ENCODE measurements around the gene PBXIP1. TPM values are rescaled to one million over a fixed set of nuclear protein-coding genes. Genes with fewer than 3 reads are reported as not detected.
"Not testable (repeated sequence)": the region's sequence is repeated elsewhere in the genome, so short reads cannot be mapped to it uniquely, and the experiment has no call there.

The PBXIP1 gene
- total RNA-seq, 2 experiments from 2014 or later, result 23.8 to 37.7 TPM

DNA sequence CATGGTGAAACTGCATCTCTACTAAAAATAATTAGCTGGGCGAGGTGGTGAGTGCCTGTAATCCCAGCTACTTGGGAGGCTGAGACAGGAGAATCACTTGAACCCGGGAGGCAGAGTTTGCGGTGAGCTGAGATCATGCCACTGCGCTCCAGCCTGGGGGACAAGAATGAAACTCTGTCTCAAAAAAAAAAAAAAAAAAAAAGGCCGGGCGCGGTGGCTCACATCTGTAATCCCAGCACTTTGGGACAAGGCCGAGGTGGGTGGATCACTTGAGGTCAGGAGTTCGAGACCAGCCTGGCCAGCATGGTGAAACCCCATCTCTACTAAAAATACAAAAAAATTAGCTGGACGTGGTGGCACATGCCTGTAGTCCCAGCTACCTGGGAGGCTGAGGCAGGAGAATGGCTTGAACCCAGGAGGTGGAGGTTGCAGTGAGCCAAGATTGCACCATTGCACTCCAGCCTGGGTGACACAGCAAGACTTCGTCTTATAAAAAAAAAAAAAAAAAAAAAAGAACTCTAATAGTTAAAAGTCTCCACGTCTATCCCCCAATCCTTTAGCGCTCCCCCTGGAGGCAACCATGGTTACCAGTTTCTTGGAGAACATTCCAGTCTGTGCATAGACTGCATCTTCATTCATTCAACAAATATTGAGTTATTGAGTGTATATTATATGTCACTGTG is 39.5 kb upstream of the PBXIP1 start:
- POLR2A ChIA-PET, result interaction anchor here (0.5 to 1.7 kb wide), 8 partner anchors 11 to 1168 kb away, joined by 3 to 16 read pairs (median 4); partner anchors contain the start of gene FLAD1
- H2AFZ ChIP-seq (ENCODE audit: low read length); H3K4me2 ChIP-seq (ENCODE audit: low read length); H3K27ac ChIP-seq (ENCODE audit: low read depth, low read length, poor library complexity, severe bottlenecking); BruUV-seq (replicated peaks); H3K4me3 ChIP-seq (ENCODE audit: low read depth, low read length, poor library complexity, severe bottlenecking); intact Hi-C loops (cut with micrococcal nuclease; ENCODE audit: unreplicated experiment); H3K9me3 ChIP-seq (ENCODE audit: low read length); H3K9me2 ChIP-seq (ENCODE audit: insufficient read depth, low read length); H3K36me3 ChIP-seq (ENCODE audit: insufficient read depth, low read length); CTCF ChIA-PET (ENCODE audit: unreplicated experiment); H4K20me1 ChIP-seq (ENCODE audit: insufficient read depth, low read length); H3K79me2 ChIP-seq (ENCODE audit: insufficient read depth, low read depth, low read length): not testable (repeated sequence)
- TF ChIP-seq, protein P1, sequence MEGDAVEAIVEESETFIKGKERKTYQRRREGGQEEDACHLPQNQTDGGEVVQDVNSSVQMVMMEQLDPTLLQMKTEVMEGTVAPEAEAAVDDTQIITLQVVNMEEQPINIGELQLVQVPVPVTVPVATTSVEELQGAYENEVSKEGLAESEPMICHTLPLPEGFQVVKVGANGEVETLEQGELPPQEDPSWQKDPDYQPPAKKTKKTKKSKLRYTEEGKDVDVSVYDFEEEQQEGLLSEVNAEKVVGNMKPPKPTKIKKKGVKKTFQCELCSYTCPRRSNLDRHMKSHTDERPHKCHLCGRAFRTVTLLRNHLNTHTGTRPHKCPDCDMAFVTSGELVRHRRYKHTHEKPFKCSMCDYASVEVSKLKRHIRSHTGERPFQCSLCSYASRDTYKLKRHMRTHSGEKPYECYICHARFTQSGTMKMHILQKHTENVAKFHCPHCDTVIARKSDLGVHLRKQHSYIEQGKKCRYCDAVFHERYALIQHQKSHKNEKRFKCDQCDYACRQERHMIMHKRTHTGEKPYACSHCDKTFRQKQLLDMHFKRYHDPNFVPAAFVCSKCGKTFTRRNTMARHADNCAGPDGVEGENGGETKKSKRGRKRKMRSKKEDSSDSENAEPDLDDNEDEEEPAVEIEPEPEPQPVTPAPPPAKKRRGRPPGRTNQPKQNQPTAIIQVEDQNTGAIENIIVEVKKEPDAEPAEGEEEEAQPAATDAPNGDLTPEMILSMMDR (conservative IDR thresholded peaks at IDR 0.05; ENCODE audit: low read length), result peak; percentile 63
- H3K4me1 ChIP-seq (ENCODE audit: insufficient read depth, low read length, poor library complexity, severe bottlenecking), result peaks cover 49% of the 10 kb centered on the region
- peak; percentile 48 for DNase-seq (ENCODE audit: low spot score)

DNA sequence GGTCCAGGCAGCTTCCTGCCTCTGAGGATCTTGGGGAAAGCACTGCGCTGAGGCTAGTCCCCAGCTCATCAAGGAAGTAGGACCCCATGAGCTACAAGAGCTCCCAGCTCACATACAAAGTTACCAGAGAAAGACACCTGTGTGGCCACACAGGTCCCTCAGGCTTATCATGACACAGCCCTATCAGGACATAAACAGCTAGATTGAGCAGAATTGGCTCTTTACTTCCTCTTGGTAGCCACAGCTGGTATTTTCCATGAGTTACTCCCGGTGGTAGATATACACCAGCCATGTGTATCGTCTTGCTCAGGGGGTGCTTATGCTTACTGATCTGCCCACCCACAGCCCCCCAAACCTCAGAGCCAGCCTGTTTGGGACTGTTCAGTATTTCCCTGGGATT is 38.7 kb upstream of the PBXIP1 start:
- Histone ChIP-seq H2AFZ (ENCODE audit: low read length) (no peak overlapping the region), H4K20me1 (ENCODE audit: insufficient read depth, low read length) (no peaks in the 10 kb centered on the region), H3K79me2 (ENCODE audit: insufficient read depth, low read depth, low read length) (peaks cover 3% of the 10 kb centered on the region; the same call in 1 of the 2 replicates), H3K9me2 (ENCODE audit: insufficient read depth, low read length) (no peaks in the 10 kb centered on the region), H3K36me3 (ENCODE audit: insufficient read depth, low read length) (peaks cover 18% of the 10 kb centered on the region), H3K27ac (ENCODE audit: low read depth, low read length, poor library complexity, severe bottlenecking) (peak overlapping the region; percentile 20), H3K4me3 (ENCODE audit: low read depth, low read length, poor library complexity, severe bottlenecking) (no peak overlapping the region), H3K9me3 (ENCODE audit: low read length) (no peaks in the 10 kb centered on the region), H3K4me1 (ENCODE audit: insufficient read depth, low read length, poor library complexity, severe bottlenecking) (peaks cover 41% of the 10 kb centered on the region), H3K4me2 (ENCODE audit: low read length) (peak overlapping the region; percentile 9; the same call in 1 of the 2 replicates)
- ChIA-PET POLR2A (interaction anchor here (0.6 to 1.7 kb wide), 5 partner anchors 11 to 881 kb away, joined by 3 to 16 read pairs (median 4); partner anchors contain the start of genes FLAD1 and PBXIP1), CTCF (ENCODE audit: unreplicated experiment) (interaction anchor here (0.5 kb wide), 1 partner anchor 65 kb away, joined by 6 read pairs; no protein-coding TSS in a partner anchor)
- peak; percentile 42 for DNase-seq (ENCODE audit: low spot score)
- intact Hi-C loops (cut with micrococcal nuclease; ENCODE audit: unreplicated experiment), result no loop called here
- no TSS peak for BruUV-seq (replicated peaks)
- no peak for TF ChIP-seq EZH2phosphoT487 (IDR thresholded peaks at IDR 0.05; ENCODE audit: borderline replicate concordance, low read depth, low read length)
- TF ChIP-seq, protein P1 (conservative IDR thresholded peaks at IDR 0.05; ENCODE audit: low read length), result no peak

DNA sequence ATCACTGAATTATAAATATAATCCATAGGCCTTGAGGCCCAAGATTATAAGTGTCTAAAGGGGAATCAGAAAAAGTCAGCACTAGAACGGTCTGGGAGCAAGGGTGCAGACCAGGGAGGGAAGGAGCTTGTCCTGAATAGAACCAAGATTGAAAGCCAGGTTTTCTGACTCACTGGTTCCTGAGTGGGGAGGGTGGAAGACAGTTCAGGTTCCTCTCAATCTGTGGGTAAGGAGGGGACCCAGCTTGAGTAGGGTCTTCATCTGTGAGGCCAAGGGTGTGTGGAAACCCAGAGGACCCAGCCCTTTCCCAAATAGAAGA is 38.3 kb upstream of the PBXIP1 start:
- H3K4me3 ChIP-seq (ENCODE audit: low read depth, low read length, poor library complexity, severe bottlenecking), result no peak overlapping the region
- no peaks in the 10 kb centered on the region for H4K20me1 ChIP-seq (ENCODE audit: insufficient read depth, low read length)
- CTCF ChIA-PET (ENCODE audit: unreplicated experiment), result interaction anchor here (0.5 kb wide), 1 partner anchor 65 kb away, joined by 6 read pairs; no protein-coding TSS in a partner anchor
- H3K36me3 ChIP-seq (ENCODE audit: insufficient read depth, low read length), result peaks cover 22% of the 10 kb centered on the region
- no peaks in the 10 kb centered on the region for H3K9me3 ChIP-seq (ENCODE audit: low read length)
- no TSS peak for BruUV-seq (replicated peaks)
- DNase-seq (ENCODE audit: low spot score), result no peak
- H3K79me2 ChIP-seq (ENCODE audit: insufficient read depth, low read depth, low read length), result peaks cover 4% of the 10 kb centered on the region; the same call in 1 of the 2 replicates
- H3K27ac ChIP-seq (ENCODE audit: low read depth, low read length, poor library complexity, severe bottlenecking), result peak overlapping the region; percentile 20
- H3K9me2 ChIP-seq (ENCODE audit: insufficient read depth, low read length), result no peaks in the 10 kb centered on the region
- no peak for TF ChIP-seq EZH2phosphoT487 (IDR thresholded peaks at IDR 0.05; ENCODE audit: borderline replicate concordance, low read depth, low read length)
- TF ChIP-seq, protein P1 (conservative IDR thresholded peaks at IDR 0.05; ENCODE audit: low read length), result no peak
- H2AFZ ChIP-seq (ENCODE audit: low read length), result no peak overlapping the region
- POLR2A ChIA-PET, result interaction anchor here (1.0 to 1.7 kb wide), 4 partner anchors 10 to 38 kb away, joined by 3 to 16 read pairs (median 4); partner anchors contain the start of genes FLAD1 and PBXIP1
- H3K4me1 ChIP-seq (ENCODE audit: insufficient read depth, low read length, poor library complexity, severe bottlenecking), result peaks cover 38% of the 10 kb centered on the region
- intact Hi-C loops (cut with micrococcal nuclease; ENCODE audit: unreplicated experiment), result no loop called here
- no peak overlapping the region for H3K4me2 ChIP-seq (ENCODE audit: low read length)

Data from OCI-LY7 (cell line).